ENCODE measurements around the gene GNG13. TPM values are rescaled to one million over a fixed set of nuclear protein-coding genes. Genes with fewer than 3 reads are reported as not detected.
A peak's percentile ranks its signal among the peaks of the same experiment; 100 is the strongest.

GNG13 gene
- total RNA-seq (2014; rRNA removed) = not detected in 2 replicates
- Bru-seq, nascent RNA = not detected
- not detected for BruChase-seq, experiment 1, labeled RNA remaining after a 6-hour chase
- percentile 19 among the genes with signal in this experiment for BruChase-seq, experiment 2, labeled RNA remaining after a 2-hour chase
- long read RNA-seq, partial matches to known transcripts = 0 of 2 reads
- long read RNA-seq, other reads (novel, unspliced or antisense) = 1 of 2 reads

DNA sequence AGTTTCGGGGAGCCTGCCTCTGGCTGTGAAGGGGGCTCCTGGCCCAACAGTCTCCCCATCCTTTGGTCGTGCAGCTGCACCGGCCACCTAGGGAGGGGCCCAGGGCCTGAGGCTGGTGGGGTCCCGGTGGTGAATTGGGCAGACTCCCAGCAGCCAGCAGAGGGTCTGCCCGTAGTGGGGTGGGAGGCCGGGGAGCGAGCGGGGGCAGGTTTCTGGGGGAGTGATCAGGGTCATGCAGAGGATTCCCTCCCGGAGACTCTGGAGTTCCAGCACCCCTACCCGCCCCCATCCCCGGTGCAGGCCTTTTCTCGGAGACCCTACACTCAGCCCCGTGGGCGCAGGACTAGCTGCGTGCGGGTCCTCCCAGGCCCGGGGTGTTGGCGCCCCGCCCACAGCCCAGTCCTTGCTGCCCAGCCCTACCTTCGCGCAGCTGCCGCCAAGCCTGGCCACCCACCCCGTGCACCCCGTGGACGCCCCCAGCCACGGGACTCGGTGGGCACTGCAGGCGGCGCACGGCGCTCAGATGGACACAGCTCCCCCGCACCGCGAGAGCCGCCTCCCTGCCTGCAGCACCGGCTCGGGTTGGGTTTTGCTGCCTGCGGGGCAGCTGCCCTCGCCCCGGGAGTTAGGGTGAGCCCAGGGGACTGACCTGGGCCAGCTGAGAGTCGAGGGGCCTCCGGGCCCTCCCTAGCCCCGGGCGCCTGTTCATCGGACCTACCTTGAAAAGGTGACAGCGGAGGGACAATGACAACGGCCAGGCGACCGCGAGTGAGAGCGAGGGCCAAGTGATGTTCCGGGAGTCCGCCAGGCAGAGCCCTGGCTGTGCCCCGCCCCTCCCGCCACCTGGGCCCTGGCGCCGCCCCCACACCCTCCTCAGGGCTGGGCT is at the start of gene GNG13:
Gene GNG13 (minus strand): TSS at position 787 of the 886 bp plus-strand sequence. CDS start 1,657 bp downstream, outside the sequence.
- Histone ChIP-seq H3K4me3 (ENCODE audit: low read length) (peak within 1 kb of the TSS; percentile 42), H3K9ac (ENCODE audit: low read length) (no peak within 1 kb of the TSS), H3K9me2 (replicated peaks; ENCODE audit: low read length) (no peaks in the 10 kb centered on the region), H3K27me3 (ENCODE audit: low read length) (no peaks in the 10 kb centered on the region), H3K9me3 (ENCODE audit: low read length) (no peaks in the 10 kb centered on the region), H3F3A (ENCODE audit: low read length, unreplicated experiment) (no peaks in the 10 kb centered on the region), H3K27ac (ENCODE audit: low read length) (no peak within 1 kb of the TSS), H3K79me2 (ENCODE audit: low read length) (no peaks in the 10 kb centered on the region), H2AFZ (ENCODE audit: low read length) (no peak within 1 kb of the TSS), H4K20me1 (ENCODE audit: low read length) (no peaks in the 10 kb centered on the region), H3K36me3 (ENCODE audit: low read depth, low read length) (no peaks in the 10 kb centered on the region), H3K4me2 (ENCODE audit: low read length) (peak within 1 kb of the TSS; percentile 69), H3K4me1 (ENCODE audit: insufficient read depth, low read length) (peaks cover 12% of the 10 kb centered on the region)
- no peak for TF ChIP-seq CTCF (conservative IDR thresholded peaks at IDR 0.05; ENCODE audit: low read depth, low read length)
- TF ChIP-seq EZH2 (IDR thresholded peaks at IDR 0.05; ENCODE audit: low read length, unreplicated experiment) = no peak
- no peak for TF ChIP-seq EZH2phosphoT487 (IDR thresholded peaks at IDR 0.05; ENCODE audit: borderline replicate concordance, low read length)
- no TSS peak for BruUV-seq (replicated peaks)
- intact Hi-C loops (cut with micrococcal nuclease) = no loop called here
- ChIA-PET POLR2A (ENCODE audit: unreplicated experiment) (no interaction called here), CTCF (no interaction called here)
- no peak for DNase-seq
- ATAC-seq = 0 out of 2 replicates have a peak, but pooled peaks have one; percentile 7

DNA sequence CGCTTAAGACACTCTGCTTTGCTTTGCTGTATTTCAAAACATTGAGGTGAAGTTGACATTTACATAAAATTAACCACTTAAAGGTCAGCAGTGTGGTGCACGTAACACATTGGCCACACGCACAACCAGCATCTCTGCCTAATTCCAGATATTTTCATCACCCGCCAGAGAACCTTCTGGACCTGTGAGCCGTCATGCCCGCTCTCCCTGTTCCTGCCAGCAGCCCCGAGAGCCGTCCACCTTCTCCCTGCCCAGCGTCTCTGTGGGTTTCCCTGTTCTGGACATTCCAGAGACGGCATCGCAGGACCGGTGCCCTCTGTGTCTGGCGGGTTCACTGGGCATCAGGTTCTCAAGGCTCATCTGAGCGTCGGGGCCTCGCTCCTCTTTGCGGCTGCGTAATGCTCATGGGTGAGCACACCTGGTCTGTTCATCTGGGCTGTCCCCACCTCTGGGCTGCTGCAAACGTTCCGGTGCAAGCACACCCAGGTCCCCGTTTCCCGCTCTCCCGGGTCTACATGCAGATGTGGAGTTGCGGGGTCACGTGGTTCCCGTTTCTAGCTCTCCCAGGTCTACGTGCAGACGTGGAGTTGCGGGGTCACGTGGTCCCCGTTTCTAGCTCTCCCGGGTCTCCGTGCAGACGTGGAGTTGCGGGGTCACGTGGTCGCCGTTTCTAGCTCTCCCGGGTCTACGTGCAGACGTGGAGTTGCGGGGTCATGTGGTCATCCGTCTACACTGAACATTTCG is 48.1 kb upstream of the GNG13 start:
- Histone ChIP-seq H3K4me3 (ENCODE audit: low read length) (no peak overlapping the region), H3K4me2 (ENCODE audit: low read length) (no peak overlapping the region), H3K9me3 (ENCODE audit: low read length) (no peaks in the 10 kb centered on the region), H3K27ac (ENCODE audit: low read length) (no peak overlapping the region), H3K79me2 (ENCODE audit: low read length) (no peaks in the 10 kb centered on the region), H3K9me2 (replicated peaks; ENCODE audit: low read length) (no peaks in the 10 kb centered on the region), H3K4me1 (ENCODE audit: insufficient read depth, low read length) (no peaks in the 10 kb centered on the region), H4K20me1 (ENCODE audit: low read length) (no peaks in the 10 kb centered on the region), H2AFZ (ENCODE audit: low read length) (no peak overlapping the region), H3F3A (ENCODE audit: low read length, unreplicated experiment) (no peaks in the 10 kb centered on the region), H3K36me3 (ENCODE audit: low read depth, low read length) (no peaks in the 10 kb centered on the region), H3K9ac (ENCODE audit: low read length) (no peak overlapping the region), H3K27me3 (ENCODE audit: low read length) (no peaks in the 10 kb centered on the region)
- ATAC-seq = no peak
- ChIA-PET CTCF (no interaction called here), POLR2A (ENCODE audit: unreplicated experiment) (no interaction called here)
- no peak for TF ChIP-seq EZH2phosphoT487 (IDR thresholded peaks at IDR 0.05; ENCODE audit: borderline replicate concordance, low read length)
- no peak for TF ChIP-seq EZH2 (IDR thresholded peaks at IDR 0.05; ENCODE audit: low read length, unreplicated experiment)
- no peak for TF ChIP-seq CTCF (conservative IDR thresholded peaks at IDR 0.05; ENCODE audit: low read depth, low read length)
- no TSS peak for BruUV-seq (replicated peaks)
- no peak for DNase-seq
- intact Hi-C loops (cut with micrococcal nuclease) = no loop called here

Data from PC-3 (cell line).